HFF-Myc (cell line): ENCODE results near the gene SCO2.

ENCODE experiments used
- DNase-seq: peaks from one replicate; pipeline ENCODE4 v3.0.0-alpha.2; 2011; ENCODE audit warnings: low read depth; ENCODE audit errors: extremely low read depth
- H3K4me3 ChIP-seq: replicated peaks from 2 replicates; pipeline ENCODE4 v1.5.1; 2011; ENCODE audit warnings: low read depth, mild to moderate bottlenecking, control low read depth, low read length
- CTCF ChIP-seq: IDR thresholded peaks from 2 replicates; pipeline ENCODE4 v1.5.1; 2012; ENCODE audit warnings: mild to moderate bottlenecking, low read depth, low read length, control low read depth; ENCODE audit errors: missing control alignments

Gene SCO2

GRCh38 chr22:50507421-50507990 lies 17.9 kb downstream of the SCO2 start, which contains the start of gene LMF2:
Gene LMF2, minus strand, starts transcription at chr22:50507702. Its CDS starts 27 bp downstream, at chr22:50507675.
- DNase-seq = no peak
- peak within 1 kb of the TSS; percentile 87 for H3K4me3 ChIP-seq
- TF ChIP-seq CTCF = no peak

- H3K4me3 ChIP-seq = peak overlapping the region; percentile 87
- no peak for TF ChIP-seq CTCF
- no peak for DNase-seq
Measured at GRCh38 chr22:50506611-50507420, 18.6 kb downstream of the SCO2 start.

- no peak for DNase-seq
- peak overlapping the region; percentile 87 for H3K4me3 ChIP-seq
- TF ChIP-seq CTCF = no peak
Measured at GRCh38 chr22:50505776-50506610, 19.4 kb downstream of the SCO2 start.

- TF ChIP-seq CTCF = no peak
- DNase-seq = no peak
- H3K4me3 ChIP-seq = no peak overlapping the region
Measured at GRCh38 chr22:50505276-50505775, 20.1 kb downstream of the SCO2 start.

GRCh38 chr22:50504369-50505211 lies 20.8 kb downstream of the SCO2 start:
- no peak for DNase-seq
- TF ChIP-seq CTCF = no peak
- H3K4me3 ChIP-seq = no peak overlapping the region

- no peak for DNase-seq
- no peak for TF ChIP-seq CTCF
- H3K4me3 ChIP-seq = no peak overlapping the region
Measured at GRCh38 chr22:50503475-50504145, 21.8 kb downstream of the SCO2 start.
